H1 (cell line): ENCODE results near the gene RAPGEF1.

Source experiments
- CHD2 ChIP-seq: IDR thresholded peaks from 2 replicates; pipeline ENCODE4 v1.6.1; 2012; ENCODE audit warnings: low read length, improper control_type of control experiment
- CTCF ChIP-seq, 3 experiments: IDR thresholded peaks; 1 replicate in 2 of 3; 2 replicates in 1 of 3; pipeline versions ENCODE4 v1.5.1 to v1.6.1; 2011; ENCODE audit warnings: low read length in 3 of 3, mild to moderate bottlenecking in 3 of 3, inconsistent platforms in 2 of 3, low read depth in 1 of 3, moderate library complexity in 1 of 3; ENCODE audit not compliant: insufficient read depth in 1 of 3; ENCODE audit errors: control extremely low read depth in 1 of 3
- EZH2 ChIP-seq: fragments of 200-600 bp; sonication (generic); IDR thresholded peaks from 2 replicates; pipeline ENCODE4 v1.7.1; 2012; ENCODE audit warnings: low read depth, mild to moderate bottlenecking, moderate library complexity, low read length, inconsistent platforms; ENCODE audit not compliant: severe bottlenecking
- FOSL1 ChIP-seq: IDR thresholded peaks from 2 replicates; pipeline ENCODE4 v1.6.1; 2011; ENCODE audit warnings: mild to moderate bottlenecking, low read depth, low read length, moderate library complexity; ENCODE audit not compliant: insufficient read depth
- POLR2A ChIP-seq, 2 experiments: IDR thresholded peaks; 1 replicate in 1 of 2; 2 replicates in 1 of 2; pipeline ENCODE4 v1.6.1; 2011; ENCODE audit warnings: low read depth in 2 of 2, low read length in 2 of 2, mild to moderate bottlenecking in 2 of 2; ENCODE audit errors: control extremely low read depth in 1 of 2

- TF ChIP-seq EZH2: no peak
- TF ChIP-seq CTCF (IDR thresholded peaks at IDR 0.05; ENCODE audit: control extremely low read depth in 1 of 3, insufficient read depth in 1 of 3, low read depth in 1 of 3, low read length in 3 of 3): no peak
- TF ChIP-seq CHD2: no peak
- no peak for TF ChIP-seq POLR2A (IDR thresholded peaks at IDR 0.05; ENCODE audit: control extremely low read depth in 1 of 2, low read depth in 2 of 2, low read length in 2 of 2)
- TF ChIP-seq FOSL1: no peak
Measured at GRCh38 chr9:131759017-131759647, 19.3 kb upstream of the RAPGEF1 start.
